HG03520 (cell line): ENCODE results near the gene ATP8A2.
"Not testable (repeated sequence)": the region's sequence is repeated elsewhere in the genome, so short reads cannot be mapped to it uniquely, and the experiment has no call there.

ENCODE experiments used
- ATAC-seq: cut with Tn5 transposase; IDR thresholded peaks from one replicate; pipeline ENCODE4 v1.9.1; 2021; ENCODE audit warnings: mild to moderate bottlenecking, moderate library complexity; ENCODE audit not compliant: unreplicated experiment

The ATP8A2 gene

GRCh38 chr13:25761041-25761440 is 389.3 kb downstream of the ATP8A2 start:
- no peak for ATAC-seq

GRCh38 chr13:25762281-25762680 is 390.5 kb downstream of the ATP8A2 start:
- ATAC-seq = no peak

GRCh38 chr13:25762795-25763377 is 391.1 kb downstream of the ATP8A2 start:
- ATAC-seq = no peak

- no peak for ATAC-seq
These were observed 392.6 kb downstream of the ATP8A2 start for GRCh38 chr13:25764378-25764777.

GRCh38 chr13:25765266-25765665 is 393.5 kb downstream of the ATP8A2 start:
- ATAC-seq = no peak

- no peak for ATAC-seq
These were observed 394.8 kb downstream of the ATP8A2 start for GRCh38 chr13:25766576-25766975.

- ATAC-seq = no peak
These were observed 395.2 kb downstream of the ATP8A2 start for GRCh38 chr13:25766991-25767390.

GRCh38 chr13:25768376-25768775 is 396.6 kb downstream of the ATP8A2 start:
- ATAC-seq = no peak

- ATAC-seq = no peak
These were observed 397.1 kb downstream of the ATP8A2 start for GRCh38 chr13:25768838-25769237.

- no peak for ATAC-seq
These were observed 398.8 kb downstream of the ATP8A2 start for GRCh38 chr13:25770601-25771000.

GRCh38 chr13:25771202-25771601 is 399.4 kb downstream of the ATP8A2 start:
- ATAC-seq = no peak

GRCh38 chr13:25771641-25772478 is 400.1 kb downstream of the ATP8A2 start:
- ATAC-seq = no peak

- not testable (repeated sequence) for ATAC-seq
These were observed 400.8 kb downstream of the ATP8A2 start for GRCh38 chr13:25772534-25772933.

- not testable (repeated sequence) for ATAC-seq
These were observed 402.3 kb downstream of the ATP8A2 start for GRCh38 chr13:25774056-25774455.

GRCh38 chr13:25775275-25775674 is 403.5 kb downstream of the ATP8A2 start:
- no peak for ATAC-seq

- no peak for ATAC-seq
These were observed 404.2 kb downstream of the ATP8A2 start for GRCh38 chr13:25775986-25776385.

GRCh38 chr13:25776722-25777121 is 404.9 kb downstream of the ATP8A2 start:
- no peak for ATAC-seq

- ATAC-seq = no peak
These were observed 405.7 kb downstream of the ATP8A2 start for GRCh38 chr13:25777509-25777908.

- no peak for ATAC-seq
These were observed 406.6 kb downstream of the ATP8A2 start for GRCh38 chr13:25778365-25778764.

- no peak for ATAC-seq
These were observed 407.1 kb downstream of the ATP8A2 start for GRCh38 chr13:25778808-25779305.

- no peak for ATAC-seq
These were observed 411.3 kb downstream of the ATP8A2 start for GRCh38 chr13:25783076-25783475.

- no peak for ATAC-seq
These were observed 411.8 kb downstream of the ATP8A2 start for GRCh38 chr13:25783601-25784024.
